Thyroid gland (tissue), 4 donors: Measurements from ENCODE around the gene MDFI. TPM values are rescaled to one million over a fixed set of nuclear protein-coding genes. Genes with fewer than 3 reads are reported as not detected.

Experiments used
- DNase-seq, 2 donors: peaks; one replicate each; pipeline ENCODE4 v3.0.0-alpha.2; 2019
- H3K27ac ChIP-seq, 3 donors: fragments of 200-600 bp; sonication (generic); 1 replicate in 2 of 3; 2 replicates in 1 of 3; pipeline ENCODE4 v1.5.1; 2016 to 2019; ENCODE audit warnings: mild to moderate bottlenecking in 1 of 3, moderate library complexity in 1 of 3
- H3K27me3 ChIP-seq: fragments of 200-600 bp; sonication (generic); one replicate; pipeline ENCODE4 v1.5.1; 2019
- H3K36me3 ChIP-seq, 2 donors: fragments of 200-600 bp; sonication (generic); one replicate each; pipeline ENCODE4 v1.5.1; 2016 to 2019
- H3K4me1 ChIP-seq, 2 donors: fragments of 200-600 bp; sonication (generic); one replicate each; pipeline ENCODE4 v1.5.1; 2017 to 2019
- H3K4me3 ChIP-seq, 3 donors: fragments of 200-600 bp; sonication (generic); replicated peaks in 1 of 3; 1 replicate in 2 of 3; 2 replicates in 1 of 3; pipeline ENCODE4 v1.5.1; 2016; ENCODE audit warnings: mild to moderate bottlenecking in 1 of 3
- H3K9me3 ChIP-seq: fragments of 200-600 bp; sonication (generic); one replicate; pipeline ENCODE4 v1.5.1; 2017
- POLR2A ChIP-seq, 2 donors: fragments of 450-650 bp; IDR thresholded peaks; one replicate each; pipeline ENCODE4 v1.6.1; 2017; ENCODE audit warnings: antibody characterized with exemption in 2 of 2, mild to moderate bottlenecking in 2 of 2, moderate library complexity in 1 of 2
- WGBS, 2 donors: methylation state at CpG; one replicate each; pipeline ENCODE4 v1.1.5; 2017; 5-methylcytosine and 5-hydroxymethylcytosine counted together
- intact Hi-C: fragments of 100-400 bp; cut with DNase I; formaldehyde crosslinking; loops from one replicate; pipeline ENCODE4 v1.15.1; 2023
- total RNA-seq, 4 donors: library from RNA; depleted of rRNA; stranded (reverse); fragments of >200 nt; gene quantifications; one replicate each; pipeline ENCODE4 v1.2.3, GENCODE V29; 2016
- TF ChIP-seq, protein P1 (sequence below), 6 experiments: fragments of 200-600 bp in 3 of 6; fragments of 450-650 bp in 3 of 6; sonication (generic) in 3 of 6; IDR thresholded peaks; one replicate each; pipeline ENCODE4 v1.5.1; 2016 to 2019; ENCODE audit warnings: antibody characterized with exemption in 6 of 6, mild to moderate bottlenecking in 2 of 6, inconsistent platforms in 1 of 6, moderate library complexity in 1 of 6

Gene MDFI
- total RNA-seq, 4 donors from 2014 or later, result 2.9 to 9.3 (median 6.5) TPM

- intact Hi-C loops, result loop anchor here (5.0 kb wide), 1 partner anchor 216 kb away; no protein-coding TSS in a partner anchor
- H3K36me3 ChIP-seq, result no peaks in the 10 kb centered on the region
- H3K27ac ChIP-seq, result no peak overlapping the region
- H3K9me3 ChIP-seq, result no peaks in the 10 kb centered on the region
- H3K4me3 ChIP-seq, result no peak overlapping the region
- DNase-seq, result no peak
- WGBS, 2 donors, result 81 to 83% methylated on average over 8 of the region's 8 CpGs
- TF ChIP-seq POLR2A (IDR thresholded peaks at IDR 0.05), result no peak
- TF ChIP-seq, protein P1, sequence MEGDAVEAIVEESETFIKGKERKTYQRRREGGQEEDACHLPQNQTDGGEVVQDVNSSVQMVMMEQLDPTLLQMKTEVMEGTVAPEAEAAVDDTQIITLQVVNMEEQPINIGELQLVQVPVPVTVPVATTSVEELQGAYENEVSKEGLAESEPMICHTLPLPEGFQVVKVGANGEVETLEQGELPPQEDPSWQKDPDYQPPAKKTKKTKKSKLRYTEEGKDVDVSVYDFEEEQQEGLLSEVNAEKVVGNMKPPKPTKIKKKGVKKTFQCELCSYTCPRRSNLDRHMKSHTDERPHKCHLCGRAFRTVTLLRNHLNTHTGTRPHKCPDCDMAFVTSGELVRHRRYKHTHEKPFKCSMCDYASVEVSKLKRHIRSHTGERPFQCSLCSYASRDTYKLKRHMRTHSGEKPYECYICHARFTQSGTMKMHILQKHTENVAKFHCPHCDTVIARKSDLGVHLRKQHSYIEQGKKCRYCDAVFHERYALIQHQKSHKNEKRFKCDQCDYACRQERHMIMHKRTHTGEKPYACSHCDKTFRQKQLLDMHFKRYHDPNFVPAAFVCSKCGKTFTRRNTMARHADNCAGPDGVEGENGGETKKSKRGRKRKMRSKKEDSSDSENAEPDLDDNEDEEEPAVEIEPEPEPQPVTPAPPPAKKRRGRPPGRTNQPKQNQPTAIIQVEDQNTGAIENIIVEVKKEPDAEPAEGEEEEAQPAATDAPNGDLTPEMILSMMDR (IDR thresholded peaks at IDR 0.05), result no peak
- H3K4me1 ChIP-seq, result peaks cover 12 to 17% of the 10 kb centered on the region in 2 donors
- no peaks in the 10 kb centered on the region for H3K27me3 ChIP-seq
Observed at GRCh38 chr6:41678511-41679084, 40.3 kb downstream of the MDFI start.

GRCh38 chr6:41679696-41680095, 41.4 kb downstream of the MDFI start:
- Histone ChIP-seq H3K27ac (no peak overlapping the region), H3K4me1 (peaks cover 12 to 19% of the 10 kb centered on the region in 2 donors), H3K4me3 (no peak overlapping the region), H3K36me3 (peaks cover 2 to 4% of the 10 kb centered on the region in 2 donors), H3K9me3 (no peaks in the 10 kb centered on the region), H3K27me3 (no peaks in the 10 kb centered on the region)
- WGBS, 2 donors, result 96 to 98% methylated on average over 8 to 9 of the region's 9 CpGs
- TF ChIP-seq POLR2A (IDR thresholded peaks at IDR 0.05), result no peak
- TF ChIP-seq, protein P1 (IDR thresholded peaks at IDR 0.05), result no peak
- DNase-seq, result no peak
- intact Hi-C loops, result loop anchor here (5.0 kb wide), 2 partner anchors 77 to 217 kb away; no protein-coding TSS in a partner anchor

DNA sequence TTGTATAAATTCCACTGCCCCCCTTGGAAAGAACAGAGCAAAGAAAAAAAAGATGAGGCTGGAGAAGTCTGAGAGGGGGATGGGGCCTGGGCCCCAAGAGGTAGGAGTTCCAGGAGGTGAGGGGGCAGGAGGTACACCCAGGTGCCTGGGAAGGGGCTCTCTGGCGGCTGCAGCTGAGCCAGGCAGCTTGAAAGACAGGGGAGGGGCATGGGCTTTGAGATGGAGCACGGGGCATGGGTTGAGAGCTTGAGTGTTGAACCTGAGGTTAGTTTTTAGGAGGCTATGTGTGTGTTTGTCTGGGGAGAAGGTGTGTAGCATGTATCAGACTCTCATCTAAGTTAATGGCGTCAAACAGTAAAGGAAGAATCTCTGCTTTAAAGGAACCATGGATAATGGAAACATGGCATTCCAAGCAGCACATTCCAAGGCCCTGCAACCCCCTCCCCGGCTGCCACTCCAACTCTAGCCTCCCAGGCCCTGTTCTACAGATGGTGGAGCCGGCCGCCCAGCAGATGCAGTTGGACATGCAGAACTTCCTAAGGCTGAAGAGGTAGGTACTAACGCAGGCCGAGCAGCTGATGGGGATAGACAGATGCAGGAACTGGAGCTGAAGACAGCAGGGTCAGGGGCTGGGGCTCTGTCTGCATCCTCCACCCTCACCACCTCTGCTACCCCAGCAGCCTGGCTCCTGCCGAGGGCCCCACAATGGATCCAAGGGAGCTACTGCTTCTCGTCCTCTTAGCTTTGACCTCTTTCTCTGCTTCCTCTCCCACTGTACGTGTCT, 42.1 kb downstream of the MDFI start:
- Histone ChIP-seq H3K9me3 (no peaks in the 10 kb centered on the region), H3K4me1 (peaks cover 12 to 19% of the 10 kb centered on the region in 2 donors), H3K36me3 (peaks cover 9 to 11% of the 10 kb centered on the region in 2 donors), H3K27ac (no peak overlapping the region), H3K4me3 (no peak overlapping the region), H3K27me3 (no peaks in the 10 kb centered on the region)
- DNase-seq, result no peak
- 73 to 76% methylated on average over 11 of the region's 11 CpGs for WGBS, 2 donors
- no peak for TF ChIP-seq POLR2A (IDR thresholded peaks at IDR 0.05)
- TF ChIP-seq, protein P1 (IDR thresholded peaks at IDR 0.05), result no peak
- intact Hi-C loops, result loop anchor here (5.0 kb wide), 1 partner anchor 78 kb away; no protein-coding TSS in a partner anchor

DNA sequence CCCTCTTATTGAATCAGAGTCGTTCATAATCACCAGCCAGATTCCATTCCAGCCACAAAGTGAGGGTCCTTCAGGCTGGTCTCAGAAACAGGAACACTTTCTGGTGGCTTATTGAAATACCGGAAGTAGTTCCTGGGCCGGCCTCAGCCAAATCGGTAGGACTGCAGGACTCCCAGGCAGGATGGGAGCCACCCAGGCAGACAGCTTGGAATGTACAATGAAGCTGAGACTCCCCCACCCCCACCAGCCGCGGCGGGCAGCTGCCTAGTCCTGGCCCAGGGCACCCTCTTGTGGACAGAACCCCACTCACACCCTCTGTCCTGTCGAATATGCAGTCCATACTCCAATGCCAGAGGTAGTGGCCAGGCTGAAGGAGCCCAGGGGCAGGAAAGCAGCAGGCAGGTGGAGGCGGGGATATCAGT, 43.8 kb downstream of the MDFI start:
- no peak overlapping the region for H3K4me3 ChIP-seq
- 3 to 4% methylated on average over 9 of the region's 9 CpGs for WGBS, 2 donors
- H3K36me3 ChIP-seq, result peaks cover 16 to 18% of the 10 kb centered on the region in 2 donors
- no peaks in the 10 kb centered on the region for H3K27me3 ChIP-seq
- TF ChIP-seq, protein P1 (IDR thresholded peaks at IDR 0.05), result peak; percentile 58 to 98 (median 88)
- no peak for TF ChIP-seq POLR2A (IDR thresholded peaks at IDR 0.05)
- peak; percentile 97 for DNase-seq
- peaks cover 12 to 25% of the 10 kb centered on the region in 2 donors for H3K4me1 ChIP-seq
- intact Hi-C loops, result loop anchor here (2.0 to 5.0 kb wide), 2 partner anchors 80 to 313 kb away; no protein-coding TSS in a partner anchor
- no peaks in the 10 kb centered on the region for H3K9me3 ChIP-seq
- no peak overlapping the region for H3K27ac ChIP-seq
